Measurements from ENCODE around the gene ZNF436.

ZNF436 gene

DNA sequence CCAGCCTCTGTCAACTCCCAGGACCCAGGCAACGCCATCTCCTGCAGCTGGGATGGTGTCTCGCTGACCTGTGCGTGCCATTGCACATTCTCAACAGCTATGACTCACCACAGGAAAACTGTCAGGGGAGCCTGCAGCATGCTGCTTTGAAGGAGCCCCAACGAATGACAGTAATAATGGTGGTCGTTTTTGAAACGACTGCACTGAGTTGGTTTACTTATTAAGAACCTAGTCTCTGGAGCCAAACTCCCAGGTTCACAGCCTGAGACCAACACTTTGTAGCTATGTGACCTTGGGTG is 33.4 kb upstream of the ZNF436 start:
- H2AFZ ChIP-seq (ENCODE audit: low read depth, low read length, severe bottlenecking) = no peak overlapping the region
- H4K20me1 ChIP-seq (ENCODE audit: low read depth, low read length) = no peaks in the 10 kb centered on the region
- H3K9me3 ChIP-seq (ENCODE audit: insufficient read depth, low read length) = no peaks in the 10 kb centered on the region
- H3F3A ChIP-seq (ENCODE audit: insufficient read depth) = no peaks in the 10 kb centered on the region
- no peaks in the 10 kb centered on the region for H3K79me2 ChIP-seq (ENCODE audit: insufficient read depth, low read length)
- no peak for TF ChIP-seq EZH2phosphoT487 (conservative IDR thresholded peaks at IDR 0.05; ENCODE audit: low read length)
- TF ChIP-seq, protein P1, sequence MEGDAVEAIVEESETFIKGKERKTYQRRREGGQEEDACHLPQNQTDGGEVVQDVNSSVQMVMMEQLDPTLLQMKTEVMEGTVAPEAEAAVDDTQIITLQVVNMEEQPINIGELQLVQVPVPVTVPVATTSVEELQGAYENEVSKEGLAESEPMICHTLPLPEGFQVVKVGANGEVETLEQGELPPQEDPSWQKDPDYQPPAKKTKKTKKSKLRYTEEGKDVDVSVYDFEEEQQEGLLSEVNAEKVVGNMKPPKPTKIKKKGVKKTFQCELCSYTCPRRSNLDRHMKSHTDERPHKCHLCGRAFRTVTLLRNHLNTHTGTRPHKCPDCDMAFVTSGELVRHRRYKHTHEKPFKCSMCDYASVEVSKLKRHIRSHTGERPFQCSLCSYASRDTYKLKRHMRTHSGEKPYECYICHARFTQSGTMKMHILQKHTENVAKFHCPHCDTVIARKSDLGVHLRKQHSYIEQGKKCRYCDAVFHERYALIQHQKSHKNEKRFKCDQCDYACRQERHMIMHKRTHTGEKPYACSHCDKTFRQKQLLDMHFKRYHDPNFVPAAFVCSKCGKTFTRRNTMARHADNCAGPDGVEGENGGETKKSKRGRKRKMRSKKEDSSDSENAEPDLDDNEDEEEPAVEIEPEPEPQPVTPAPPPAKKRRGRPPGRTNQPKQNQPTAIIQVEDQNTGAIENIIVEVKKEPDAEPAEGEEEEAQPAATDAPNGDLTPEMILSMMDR (IDR thresholded peaks at IDR 0.05; ENCODE audit: insufficient read depth, low read length, poor library complexity, severe bottlenecking) = no peak
- no peaks in the 10 kb centered on the region for H3K9me2 ChIP-seq (replicated peaks; ENCODE audit: insufficient read depth, low read length)
- no peak overlapping the region for H3K27ac ChIP-seq (ENCODE audit: low read depth, low read length)
- H3K9ac ChIP-seq (ENCODE audit: low read length) = no peak overlapping the region
- no peak overlapping the region for H3K4me3 ChIP-seq (ENCODE audit: insufficient read depth, low read length, poor library complexity, severe bottlenecking)
- no peaks in the 10 kb centered on the region for H3K36me3 ChIP-seq (ENCODE audit: low read length)
- H3K27me3 ChIP-seq (ENCODE audit: low read length) = no peaks in the 10 kb centered on the region
- H3K4me2 ChIP-seq (ENCODE audit: low read depth, low read length, poor library complexity, severe bottlenecking) = no peak overlapping the region

- no peaks in the 10 kb centered on the region for H3K27me3 ChIP-seq (ENCODE audit: low read length)
- no peaks in the 10 kb centered on the region for H3K9me3 ChIP-seq (ENCODE audit: insufficient read depth, low read length)
- no peak overlapping the region for H3K4me3 ChIP-seq (ENCODE audit: insufficient read depth, low read length, poor library complexity, severe bottlenecking)
- no peaks in the 10 kb centered on the region for H3F3A ChIP-seq (ENCODE audit: insufficient read depth)
- H3K9ac ChIP-seq (ENCODE audit: low read length) = no peak overlapping the region
- no peak overlapping the region for H2AFZ ChIP-seq (ENCODE audit: low read depth, low read length, severe bottlenecking)
- H4K20me1 ChIP-seq (ENCODE audit: low read depth, low read length) = no peaks in the 10 kb centered on the region
- no peak overlapping the region for H3K27ac ChIP-seq (ENCODE audit: low read depth, low read length)
- no peak overlapping the region for H3K4me2 ChIP-seq (ENCODE audit: low read depth, low read length, poor library complexity, severe bottlenecking)
- no peaks in the 10 kb centered on the region for H3K36me3 ChIP-seq (ENCODE audit: low read length)
- no peaks in the 10 kb centered on the region for H3K79me2 ChIP-seq (ENCODE audit: insufficient read depth, low read length)
- H3K9me2 ChIP-seq (replicated peaks; ENCODE audit: insufficient read depth, low read length) = no peaks in the 10 kb centered on the region
- TF ChIP-seq EZH2phosphoT487 (conservative IDR thresholded peaks at IDR 0.05; ENCODE audit: low read length) = no peak
- TF ChIP-seq, protein P1 (IDR thresholded peaks at IDR 0.05; ENCODE audit: insufficient read depth, low read length, poor library complexity, severe bottlenecking) = no peak
Observed at GRCh38 chr1:23402286-23403037, 32.8 kb upstream of the ZNF436 start.

DNA sequence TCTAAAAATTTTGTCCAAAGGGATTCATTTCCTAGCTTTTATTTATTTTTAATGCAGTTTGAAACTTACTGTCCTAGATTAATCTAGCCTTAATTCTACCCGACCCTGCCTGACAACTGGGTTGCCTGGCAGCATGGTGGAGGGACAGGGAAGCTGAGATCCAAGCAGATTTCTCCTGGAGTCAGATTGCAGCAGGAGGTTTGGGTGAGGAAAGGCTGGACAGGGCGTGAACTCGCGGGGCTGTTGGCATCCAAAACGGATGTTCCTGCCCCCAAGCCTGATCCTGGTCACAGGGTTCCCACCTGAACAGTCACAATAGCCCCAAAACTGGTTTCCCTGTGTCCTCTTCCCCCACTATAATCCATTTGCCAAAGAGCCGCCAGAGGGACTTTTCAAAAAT is 31.7 kb upstream of the ZNF436 start:
- H3K27ac ChIP-seq (ENCODE audit: low read depth, low read length) = no peak overlapping the region

More for the DNA sequence above, 31.7 kb upstream of the ZNF436 start:
- no peak overlapping the region for H3K4me3 ChIP-seq (ENCODE audit: insufficient read depth, low read length, poor library complexity, severe bottlenecking)
- TF ChIP-seq, protein P1 (IDR thresholded peaks at IDR 0.05; ENCODE audit: insufficient read depth, low read length, poor library complexity, severe bottlenecking) = no peak
- TF ChIP-seq EZH2phosphoT487 (conservative IDR thresholded peaks at IDR 0.05; ENCODE audit: low read length) = no peak
- H3K9ac ChIP-seq (ENCODE audit: low read length) = no peak overlapping the region
- H4K20me1 ChIP-seq (ENCODE audit: low read depth, low read length) = no peaks in the 10 kb centered on the region
- no peak overlapping the region for H2AFZ ChIP-seq (ENCODE audit: low read depth, low read length, severe bottlenecking)
- H3K36me3 ChIP-seq (ENCODE audit: low read length) = no peaks in the 10 kb centered on the region
- H3K79me2 ChIP-seq (ENCODE audit: insufficient read depth, low read length) = no peaks in the 10 kb centered on the region
- H3F3A ChIP-seq (ENCODE audit: insufficient read depth) = no peaks in the 10 kb centered on the region
- no peaks in the 10 kb centered on the region for H3K9me3 ChIP-seq (ENCODE audit: insufficient read depth, low read length)
- no peaks in the 10 kb centered on the region for H3K27me3 ChIP-seq (ENCODE audit: low read length)
- no peak overlapping the region for H3K4me2 ChIP-seq (ENCODE audit: low read depth, low read length, poor library complexity, severe bottlenecking)
- H3K9me2 ChIP-seq (replicated peaks; ENCODE audit: insufficient read depth, low read length) = no peaks in the 10 kb centered on the region
